Measurements from ENCODE around the gene LSM3.

DNA sequence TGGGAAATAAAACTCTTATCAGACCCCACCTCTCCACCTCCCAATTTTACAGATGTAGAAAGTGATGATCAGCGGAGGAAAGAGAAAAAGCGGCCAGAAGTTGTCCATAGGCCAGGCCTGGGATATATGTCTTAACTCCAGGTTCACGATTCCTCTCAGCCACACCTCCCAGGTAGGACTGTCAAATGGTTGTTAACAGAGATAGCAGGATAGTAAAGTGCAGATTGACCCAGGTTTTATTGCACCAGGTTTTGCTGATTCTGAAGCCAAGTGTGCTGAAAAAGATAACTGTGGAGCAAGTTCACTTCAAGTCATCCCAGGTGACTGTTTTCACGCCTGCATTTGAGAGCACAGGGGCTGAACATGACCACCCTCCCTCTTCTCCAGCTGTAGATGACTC is 36.1 kb downstream of the LSM3 start:
- TF ChIP-seq, protein P1, sequence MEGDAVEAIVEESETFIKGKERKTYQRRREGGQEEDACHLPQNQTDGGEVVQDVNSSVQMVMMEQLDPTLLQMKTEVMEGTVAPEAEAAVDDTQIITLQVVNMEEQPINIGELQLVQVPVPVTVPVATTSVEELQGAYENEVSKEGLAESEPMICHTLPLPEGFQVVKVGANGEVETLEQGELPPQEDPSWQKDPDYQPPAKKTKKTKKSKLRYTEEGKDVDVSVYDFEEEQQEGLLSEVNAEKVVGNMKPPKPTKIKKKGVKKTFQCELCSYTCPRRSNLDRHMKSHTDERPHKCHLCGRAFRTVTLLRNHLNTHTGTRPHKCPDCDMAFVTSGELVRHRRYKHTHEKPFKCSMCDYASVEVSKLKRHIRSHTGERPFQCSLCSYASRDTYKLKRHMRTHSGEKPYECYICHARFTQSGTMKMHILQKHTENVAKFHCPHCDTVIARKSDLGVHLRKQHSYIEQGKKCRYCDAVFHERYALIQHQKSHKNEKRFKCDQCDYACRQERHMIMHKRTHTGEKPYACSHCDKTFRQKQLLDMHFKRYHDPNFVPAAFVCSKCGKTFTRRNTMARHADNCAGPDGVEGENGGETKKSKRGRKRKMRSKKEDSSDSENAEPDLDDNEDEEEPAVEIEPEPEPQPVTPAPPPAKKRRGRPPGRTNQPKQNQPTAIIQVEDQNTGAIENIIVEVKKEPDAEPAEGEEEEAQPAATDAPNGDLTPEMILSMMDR (conservative IDR thresholded peaks at IDR 0.05; ENCODE audit: low read length): no peak
- no peak for TF ChIP-seq EZH2phosphoT487 (IDR thresholded peaks at IDR 0.05; ENCODE audit: borderline replicate concordance, low read depth, low read length)
